H1 (cell line): ENCODE measurements around the gene TAS1R1. TPM values are rescaled to one million over a fixed set of nuclear protein-coding genes. Genes with fewer than 3 reads are reported as not detected.

ENCODE experiments used
- BCL11A ChIP-seq, 2 experiments: IDR thresholded peaks; one replicate each; pipeline ENCODE4 v1.6.1; 2011; ENCODE audit warnings: low read depth in 2 of 2, low read length in 2 of 2, mild to moderate bottlenecking in 2 of 2
- CBX5 ChIP-seq: fragments of 300-800, 300-1000 bp; sonication (generic); IDR thresholded peaks from 2 replicates; pipeline ENCODE4 v1.7.1; 2016; ENCODE audit warnings: antibody characterized with exemption, low read length, low read depth
- PHF8 ChIP-seq: fragments of 200-600 bp; sonication (generic); conservative IDR thresholded peaks from 2 replicates; pipeline ENCODE4 v1.7.1; 2012; ENCODE audit warnings: low read depth, mild to moderate bottlenecking, inconsistent platforms, low read length, moderate library complexity
- POLR2A ChIP-seq, 2 experiments: IDR thresholded peaks; 1 replicate in 1 of 2; 2 replicates in 1 of 2; pipeline ENCODE4 v1.6.1; 2011; ENCODE audit warnings: low read depth in 2 of 2, low read length in 2 of 2, mild to moderate bottlenecking in 2 of 2; ENCODE audit errors: control extremely low read depth in 1 of 2
- POU5F1 ChIP-seq: IDR thresholded peaks from 2 replicates; pipeline ENCODE4 v1.6.1; 2011; ENCODE audit warnings: low read depth, mild to moderate bottlenecking, low read length, moderate library complexity
- polyA plus RNA-seq, 7 experiments: library from polyadenylated mRNA; depleted of rRNA in 3 of 7; stranded (reverse) in 5 of 7; unstranded in 2 of 7; fragments of >200 nt in 5 of 7; fragments of 200-250 nt in 2 of 7; gene quantifications; 1 replicate in 5 of 7; 2 replicates in 1 of 7; 4 replicates in 1 of 7; pipeline versions ENCODE4 v1.2.1 to v1.2.3, GENCODE V29; 2011 to 2013; ENCODE audit warnings: missing spikeins in 2 of 7, mixed read lengths in 2 of 7
- total RNA-seq: library from RNA; stranded (reverse); fragmentation: NEBNext Ultra II Directional; extraction: Animal tissue kit (Norgen Biotek cat#: 25700); gene quantifications from 2 replicates; pipeline ENCODE4 v1.2.1, GENCODE V29; 2021

Gene TAS1R1
- total and polyA plus RNA-seq, 2 of the 8 experiments (the other 6 are each of a cell fraction or from before 2014, with no cell fraction given) = 0.26 TPM; not detected in 1

DNA sequence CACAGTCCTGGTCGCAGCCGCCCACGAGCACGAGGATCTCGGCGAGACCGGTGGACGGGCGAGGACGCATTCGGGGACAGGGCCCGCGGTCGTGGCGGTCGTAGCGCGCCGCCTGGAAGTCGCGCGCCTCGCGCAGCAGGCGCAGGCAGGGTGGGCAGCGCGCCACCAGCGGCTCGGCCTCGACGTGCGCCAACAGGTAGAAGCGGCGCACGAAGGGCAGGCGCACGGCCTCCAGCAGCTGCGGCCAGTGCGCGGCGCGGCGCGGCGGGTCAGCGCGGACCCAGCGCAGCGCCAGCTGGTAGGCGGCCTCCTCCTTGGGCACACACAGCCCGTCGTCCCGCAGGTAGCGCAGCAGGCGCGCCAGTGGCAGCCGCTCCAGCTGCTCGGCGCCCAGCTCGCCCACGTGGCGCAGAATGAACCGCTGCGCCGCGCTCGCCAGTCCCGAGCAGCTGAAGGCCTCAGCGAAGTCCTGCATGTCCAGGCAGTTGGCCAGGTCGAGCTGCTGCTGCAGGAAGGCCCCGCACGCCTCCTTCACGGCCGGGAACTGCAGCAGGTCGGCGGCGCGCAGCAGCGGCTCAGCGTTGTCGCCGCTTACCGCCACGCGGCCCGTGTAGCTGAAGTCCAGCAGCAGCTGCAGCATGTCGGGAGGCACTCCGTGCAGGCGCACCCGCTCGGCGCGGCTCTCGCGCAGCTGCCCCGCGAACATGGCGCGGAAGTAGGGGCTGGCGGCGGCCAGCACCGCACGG lies 47.0 kb downstream of the TAS1R1 start (continued):
- TF ChIP-seq POLR2A (IDR thresholded peaks at IDR 0.05; ENCODE audit: control extremely low read depth in 1 of 2, low read depth in 2 of 2, low read length in 2 of 2) (no peak), CBX5 (no peak), POU5F1 (no peak), BCL11A (IDR thresholded peaks at IDR 0.05; ENCODE audit: low read depth in 2 of 2, low read length in 2 of 2) (no peak), PHF8 (no peak)
